K562 (cell line): ENCODE measurements around the gene DUS3L. TPM values are rescaled to one million over a fixed set of nuclear protein-coding genes. Genes with fewer than 3 reads are reported as not detected.

Experiments
- ARNT ChIP-seq, 2 experiments: fragments of 450-650 bp; IDR thresholded peaks; 2 replicates each; pipeline ENCODE4 v1.6.1; 2016; ENCODE audit warnings: mild to moderate bottlenecking in 1 of 2
- ATF7 ChIP-seq: fragments of 450-650 bp; IDR thresholded peaks from 2 replicates; pipeline ENCODE4 v1.7.1; 2014; ENCODE audit warnings: mild to moderate bottlenecking, moderate library complexity
- FOXP1 ChIP-seq: sonication (generic); formaldehyde crosslinking; IDR thresholded peaks from 2 replicates; pipeline ENCODE4 v1.8.0; 2022; ENCODE audit warnings: mild to moderate bottlenecking, missing genetic modification reagents
- IRF2 ChIP-seq: sonication (generic); formaldehyde crosslinking; IDR thresholded peaks from 2 replicates; pipeline ENCODE4 v1.8.1; 2022; ENCODE audit warnings: mild to moderate bottlenecking, missing genetic modification reagents
- KDM2B ChIP-seq: fragments of 250-450 bp; sonication (Bioruptor Pico); IDR thresholded peaks from 2 replicates; pipeline ENCODE4 v1.8.0; 2021; ENCODE audit warnings: mild to moderate bottlenecking, moderate library complexity
- NFRKB ChIP-seq: fragments of 450-650 bp; IDR thresholded peaks from 2 replicates; pipeline ENCODE4 v1.6.1; 2016; ENCODE audit warnings: low read depth
- RBM17 ChIP-seq: fragments of 200-400 bp; formaldehyde crosslinking; IDR thresholded peaks from 2 replicates; pipeline ENCODE4 v1.6.1; 2017; ENCODE audit warnings: low read depth, mild to moderate bottlenecking, low read length, borderline replicate concordance
- TSC22D4 ChIP-seq: fragments of 450-650 bp; IDR thresholded peaks from 2 replicates; pipeline ENCODE4 v1.6.1; 2016; ENCODE audit warnings: missing genetic modification characterization, missing biosample characterization, control low read depth
- VEZF1 ChIP-seq: fragments of 200-800 bp; sonication (Bioruptor generic); IDR thresholded peaks from 2 replicates; pipeline ENCODE4 v1.6.1; 2017; ENCODE audit warnings: missing genetic modification characterization, missing compliant biosample characterization
- YBX1 ChIP-seq: fragments of 450-650 bp; IDR thresholded peaks from 2 replicates; pipeline ENCODE4 v1.7.1; 2016; ENCODE audit warnings: mild to moderate bottlenecking
- ZBTB17 ChIP-seq: fragments of 450-650 bp; formaldehyde crosslinking; IDR thresholded peaks from 2 replicates; pipeline ENCODE4 v1.4.0; 2020; ENCODE audit warnings: mild to moderate bottlenecking
- polyA plus RNA-seq, 8 experiments: library from polyadenylated mRNA; depleted of rRNA in 4 of 8; stranded (reverse) in 5 of 8; unstranded in 3 of 8; fragments of >200 nt; fragmentation: Nextera tagmentation in 2 of 8; fragmentation: Illumina TruSeq in 1 of 8; extraction: Ambion mirVana in 2 of 8; extraction: Trizol in 1 of 8; gene quantifications; 2 replicates each; pipeline versions ENCODE4 v1.2.1 to v1.2.3, GENCODE V29; 2011 to 2014; ENCODE audit warnings: inconsistent platforms in 1 of 8, missing spikeins in 1 of 8
- total RNA-seq, 7 experiments: library from RNA; depleted of rRNA in 6 of 7; stranded (reverse); fragments of >200 nt in 6 of 7; fragmentation: Illumina TruSeq in 2 of 7; extraction: Trizol in 2 of 7; gene quantifications; 2 replicates each; pipeline versions ENCODE4 v1.2.1 to v1.2.3, GENCODE V29; 2011 to 2021; ENCODE audit warnings: low replicate concordance in 1 of 7
- TF ChIP-seq, protein P1 (sequence below): fragments of 450-650 bp; IDR thresholded peaks from 2 replicates; pipeline ENCODE4 v1.6.1; 2016; ENCODE audit warnings: mild to moderate bottlenecking, moderate library complexity
- TF ChIP-seq, protein P2 (sequence below): sonication (generic); formaldehyde crosslinking; IDR thresholded peaks from 2 replicates; pipeline ENCODE4 v1.8.1; 2023; ENCODE audit warnings: mild to moderate bottlenecking, missing genetic modification reagents

Gene DUS3L
- total and polyA plus RNA-seq, 9 of the 15 experiments (the other 6 are each of a cell fraction or from before 2014, with no cell fraction given), result 1.7 to 102 (median 77.5) TPM

DNA sequence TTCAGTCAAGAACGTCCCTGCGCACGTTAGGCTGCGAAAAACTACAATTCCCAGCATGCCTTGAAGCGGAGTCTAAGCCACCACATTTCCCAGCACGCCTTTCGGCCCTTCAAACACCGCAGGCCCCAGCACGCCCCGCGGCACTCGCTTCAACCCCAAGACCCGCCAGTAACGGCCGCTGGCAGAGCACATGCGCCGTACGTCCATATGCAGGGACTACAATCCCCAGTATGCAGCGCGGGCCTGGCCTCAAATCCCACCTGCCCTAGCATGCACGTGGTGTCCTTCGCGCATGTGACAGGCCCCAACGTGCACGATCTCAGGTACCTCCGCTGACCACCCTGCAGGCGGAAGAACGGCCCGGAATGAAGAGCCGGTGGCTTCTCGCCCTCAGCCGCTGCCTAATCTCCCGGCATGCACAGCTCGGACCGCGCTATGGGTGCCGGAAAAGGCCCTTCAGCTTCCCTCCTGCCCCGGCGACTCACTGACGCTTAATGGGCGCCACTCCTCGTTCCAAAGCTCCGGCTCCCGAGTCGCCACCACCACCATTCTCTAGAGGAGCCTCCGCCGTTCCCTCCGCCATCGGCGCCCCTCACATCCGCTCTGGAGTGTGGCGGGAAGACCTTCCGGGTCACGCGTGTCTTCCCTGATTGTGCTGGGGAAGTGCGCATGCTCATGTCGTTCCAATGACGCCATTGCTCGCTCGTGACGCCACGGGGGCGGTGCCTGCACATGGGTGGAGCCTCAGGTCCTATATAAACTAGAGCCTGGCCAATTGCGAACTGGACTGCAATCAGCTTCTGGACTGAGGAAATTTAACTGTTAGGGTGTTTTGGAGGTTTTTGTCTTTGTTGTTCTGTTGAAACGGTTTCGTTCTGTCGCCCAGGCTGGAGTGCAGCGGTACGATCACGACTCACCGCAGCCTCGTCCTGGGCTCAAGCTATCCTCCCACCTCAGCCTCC, at the start of gene DUS3L (continued):
- TF ChIP-seq, protein P1, sequence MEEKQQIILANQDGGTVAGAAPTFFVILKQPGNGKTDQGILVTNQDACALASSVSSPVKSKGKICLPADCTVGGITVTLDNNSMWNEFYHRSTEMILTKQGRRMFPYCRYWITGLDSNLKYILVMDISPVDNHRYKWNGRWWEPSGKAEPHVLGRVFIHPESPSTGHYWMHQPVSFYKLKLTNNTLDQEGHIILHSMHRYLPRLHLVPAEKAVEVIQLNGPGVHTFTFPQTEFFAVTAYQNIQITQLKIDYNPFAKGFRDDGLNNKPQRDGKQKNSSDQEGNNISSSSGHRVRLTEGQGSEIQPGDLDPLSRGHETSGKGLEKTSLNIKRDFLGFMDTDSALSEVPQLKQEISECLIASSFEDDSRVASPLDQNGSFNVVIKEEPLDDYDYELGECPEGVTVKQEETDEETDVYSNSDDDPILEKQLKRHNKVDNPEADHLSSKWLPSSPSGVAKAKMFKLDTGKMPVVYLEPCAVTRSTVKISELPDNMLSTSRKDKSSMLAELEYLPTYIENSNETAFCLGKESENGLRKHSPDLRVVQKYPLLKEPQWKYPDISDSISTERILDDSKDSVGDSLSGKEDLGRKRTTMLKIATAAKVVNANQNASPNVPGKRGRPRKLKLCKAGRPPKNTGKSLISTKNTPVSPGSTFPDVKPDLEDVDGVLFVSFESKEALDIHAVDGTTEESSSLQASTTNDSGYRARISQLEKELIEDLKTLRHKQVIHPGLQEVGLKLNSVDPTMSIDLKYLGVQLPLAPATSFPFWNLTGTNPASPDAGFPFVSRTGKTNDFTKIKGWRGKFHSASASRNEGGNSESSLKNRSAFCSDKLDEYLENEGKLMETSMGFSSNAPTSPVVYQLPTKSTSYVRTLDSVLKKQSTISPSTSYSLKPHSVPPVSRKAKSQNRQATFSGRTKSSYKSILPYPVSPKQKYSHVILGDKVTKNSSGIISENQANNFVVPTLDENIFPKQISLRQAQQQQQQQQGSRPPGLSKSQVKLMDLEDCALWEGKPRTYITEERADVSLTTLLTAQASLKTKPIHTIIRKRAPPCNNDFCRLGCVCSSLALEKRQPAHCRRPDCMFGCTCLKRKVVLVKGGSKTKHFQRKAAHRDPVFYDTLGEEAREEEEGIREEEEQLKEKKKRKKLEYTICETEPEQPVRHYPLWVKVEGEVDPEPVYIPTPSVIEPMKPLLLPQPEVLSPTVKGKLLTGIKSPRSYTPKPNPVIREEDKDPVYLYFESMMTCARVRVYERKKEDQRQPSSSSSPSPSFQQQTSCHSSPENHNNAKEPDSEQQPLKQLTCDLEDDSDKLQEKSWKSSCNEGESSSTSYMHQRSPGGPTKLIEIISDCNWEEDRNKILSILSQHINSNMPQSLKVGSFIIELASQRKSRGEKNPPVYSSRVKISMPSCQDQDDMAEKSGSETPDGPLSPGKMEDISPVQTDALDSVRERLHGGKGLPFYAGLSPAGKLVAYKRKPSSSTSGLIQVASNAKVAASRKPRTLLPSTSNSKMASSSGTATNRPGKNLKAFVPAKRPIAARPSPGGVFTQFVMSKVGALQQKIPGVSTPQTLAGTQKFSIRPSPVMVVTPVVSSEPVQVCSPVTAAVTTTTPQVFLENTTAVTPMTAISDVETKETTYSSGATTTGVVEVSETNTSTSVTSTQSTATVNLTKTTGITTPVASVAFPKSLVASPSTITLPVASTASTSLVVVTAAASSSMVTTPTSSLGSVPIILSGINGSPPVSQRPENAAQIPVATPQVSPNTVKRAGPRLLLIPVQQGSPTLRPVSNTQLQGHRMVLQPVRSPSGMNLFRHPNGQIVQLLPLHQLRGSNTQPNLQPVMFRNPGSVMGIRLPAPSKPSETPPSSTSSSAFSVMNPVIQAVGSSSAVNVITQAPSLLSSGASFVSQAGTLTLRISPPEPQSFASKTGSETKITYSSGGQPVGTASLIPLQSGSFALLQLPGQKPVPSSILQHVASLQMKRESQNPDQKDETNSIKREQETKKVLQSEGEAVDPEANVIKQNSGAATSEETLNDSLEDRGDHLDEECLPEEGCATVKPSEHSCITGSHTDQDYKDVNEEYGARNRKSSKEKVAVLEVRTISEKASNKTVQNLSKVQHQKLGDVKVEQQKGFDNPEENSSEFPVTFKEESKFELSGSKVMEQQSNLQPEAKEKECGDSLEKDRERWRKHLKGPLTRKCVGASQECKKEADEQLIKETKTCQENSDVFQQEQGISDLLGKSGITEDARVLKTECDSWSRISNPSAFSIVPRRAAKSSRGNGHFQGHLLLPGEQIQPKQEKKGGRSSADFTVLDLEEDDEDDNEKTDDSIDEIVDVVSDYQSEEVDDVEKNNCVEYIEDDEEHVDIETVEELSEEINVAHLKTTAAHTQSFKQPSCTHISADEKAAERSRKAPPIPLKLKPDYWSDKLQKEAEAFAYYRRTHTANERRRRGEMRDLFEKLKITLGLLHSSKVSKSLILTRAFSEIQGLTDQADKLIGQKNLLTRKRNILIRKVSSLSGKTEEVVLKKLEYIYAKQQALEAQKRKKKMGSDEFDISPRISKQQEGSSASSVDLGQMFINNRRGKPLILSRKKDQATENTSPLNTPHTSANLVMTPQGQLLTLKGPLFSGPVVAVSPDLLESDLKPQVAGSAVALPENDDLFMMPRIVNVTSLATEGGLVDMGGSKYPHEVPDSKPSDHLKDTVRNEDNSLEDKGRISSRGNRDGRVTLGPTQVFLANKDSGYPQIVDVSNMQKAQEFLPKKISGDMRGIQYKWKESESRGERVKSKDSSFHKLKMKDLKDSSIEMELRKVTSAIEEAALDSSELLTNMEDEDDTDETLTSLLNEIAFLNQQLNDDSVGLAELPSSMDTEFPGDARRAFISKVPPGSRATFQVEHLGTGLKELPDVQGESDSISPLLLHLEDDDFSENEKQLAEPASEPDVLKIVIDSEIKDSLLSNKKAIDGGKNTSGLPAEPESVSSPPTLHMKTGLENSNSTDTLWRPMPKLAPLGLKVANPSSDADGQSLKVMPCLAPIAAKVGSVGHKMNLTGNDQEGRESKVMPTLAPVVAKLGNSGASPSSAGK, result peak; percentile 97
- TF ChIP-seq IRF2 (CRISPR knock-in tag), result no peak
- peak; percentile 28 to 97; a peak in 2 of 4 replicates for TF ChIP-seq ARNT (IDR thresholded peaks at IDR 0.05)
- TF ChIP-seq ZBTB17 (CRISPR knock-in tag), result peak; percentile 73
- TF ChIP-seq RBM17, result no peak
- no peak; the same call in none of the 2 replicates for TF ChIP-seq VEZF1 (CRISPR knock-in tag)
- TF ChIP-seq YBX1, result no peak
- TF ChIP-seq TSC22D4 (tag), result no peak
- TF ChIP-seq, protein P2, sequence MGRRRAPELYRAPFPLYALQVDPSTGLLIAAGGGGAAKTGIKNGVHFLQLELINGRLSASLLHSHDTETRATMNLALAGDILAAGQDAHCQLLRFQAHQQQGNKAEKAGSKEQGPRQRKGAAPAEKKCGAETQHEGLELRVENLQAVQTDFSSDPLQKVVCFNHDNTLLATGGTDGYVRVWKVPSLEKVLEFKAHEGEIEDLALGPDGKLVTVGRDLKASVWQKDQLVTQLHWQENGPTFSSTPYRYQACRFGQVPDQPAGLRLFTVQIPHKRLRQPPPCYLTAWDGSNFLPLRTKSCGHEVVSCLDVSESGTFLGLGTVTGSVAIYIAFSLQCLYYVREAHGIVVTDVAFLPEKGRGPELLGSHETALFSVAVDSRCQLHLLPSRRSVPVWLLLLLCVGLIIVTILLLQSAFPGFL (CRISPR knock-in tag), result no peak
- no peak for TF ChIP-seq KDM2B
- peak; percentile 94 for TF ChIP-seq NFRKB
- peak; percentile 98 for TF ChIP-seq ATF7
- peak; percentile 94; the same call in 1 of the 2 replicates for TF ChIP-seq FOXP1 (CRISPR knock-in tag)
